HEK293 (cell line): ENCODE results near the gene TMEM132A.

ENCODE experiments used
- CTCF ChIA-PET: fragments of 350-600 bp; formaldehyde crosslinking; extraction: SDS; loops from one replicate; lab custom pipeline; 2021; ENCODE audit warnings: antibody characterized with exemption; lab: Yijun Ruan, JAX
- POLR2A ChIA-PET: fragments of 300-600 bp; formaldehyde crosslinking; extraction: SDS; loops from one replicate; lab custom pipeline; 2020; ENCODE audit warnings: antibody characterized with exemption, inconsistent platforms; lab: Yijun Ruan, JAX
- H3K27ac ChIP-seq: fragments of 200-500 bp; sonication (Bioruptor generic); 2 replicates; pipeline ENCODE4 v1.5.1; 2014; ENCODE audit warnings: low read depth, low read length, control low read depth, inconsistent platforms; ENCODE audit errors: extremely low read depth
- H3K36me3 ChIP-seq, 2 experiments: fragments of 200-500 bp in 1 of 2; sonication (Bioruptor generic) in 1 of 2; 1 replicate in 1 of 2; 2 replicates in 1 of 2; pipeline ENCODE4 v1.5.1; 2014 to 2017; ENCODE audit warnings: inconsistent platforms in 2 of 2, low read length in 2 of 2; ENCODE audit not compliant: control insufficient read depth in 2 of 2, insufficient read depth in 1 of 2
- H3K4me1 ChIP-seq: fragments of 200-500 bp; sonication (Bioruptor generic); 2 replicates; pipeline ENCODE4 v1.5.1; 2014; ENCODE audit warnings: mild to moderate bottlenecking, low read length, inconsistent platforms; ENCODE audit not compliant: control insufficient read depth, insufficient read depth
- H3K4me3 ChIP-seq: 2 replicates; pipeline ENCODE4 v1.5.1; 2011; ENCODE audit warnings: low read depth, mild to moderate bottlenecking, control low read depth, low read length, moderate library complexity
- H3K9me3 ChIP-seq: fragments of 200-500 bp; sonication (Bioruptor generic); 2 replicates; pipeline ENCODE4 v1.5.1; 2014; ENCODE audit warnings: low read depth, low read length, inconsistent platforms; ENCODE audit not compliant: control insufficient read depth, insufficient read depth
- BCL6B ChIP-seq: fragments of 450-650 bp; formaldehyde crosslinking; IDR thresholded peaks from 2 replicates; pipeline ENCODE4 v1.5.1; 2017; ENCODE audit warnings: missing biosample characterization, missing genetic modification characterization
- HOXA7 ChIP-seq: sonication (generic); formaldehyde crosslinking; IDR thresholded peaks from 2 replicates; pipeline ENCODE4 v1.8.1; 2022; ENCODE audit warnings: missing genetic modification reagents, borderline replicate concordance
- KLF1 ChIP-seq: fragments of 450-650 bp; formaldehyde crosslinking; IDR thresholded peaks from 2 replicates; pipeline ENCODE4 v1.5.1; 2016; ENCODE audit warnings: missing biosample characterization, missing genetic modification characterization
- KLF9 ChIP-seq: fragments of 450-650 bp; formaldehyde crosslinking; IDR thresholded peaks from 2 replicates; pipeline ENCODE4 v1.5.1; 2016; ENCODE audit warnings: missing biosample characterization, missing genetic modification characterization, low read depth
- MYNN ChIP-seq: fragments of 450-650 bp; formaldehyde crosslinking; IDR thresholded peaks from 2 replicates; pipeline ENCODE4 v1.5.1; 2016; ENCODE audit warnings: missing biosample characterization, missing genetic modification characterization, borderline replicate concordance
- MZF1 ChIP-seq: fragments of 450-650 bp; formaldehyde crosslinking; IDR thresholded peaks from 2 replicates; pipeline ENCODE4 v1.5.1; 2017; ENCODE audit warnings: missing biosample characterization, missing genetic modification characterization, borderline replicate concordance
- SALL2 ChIP-seq: fragments of 450-650 bp; formaldehyde crosslinking; IDR thresholded peaks from 2 replicates; pipeline ENCODE4 v1.5.0; 2017; ENCODE audit warnings: missing biosample characterization, mild to moderate bottlenecking, missing genetic modification characterization, borderline replicate concordance
- ZNF10 ChIP-seq: fragments of 450-650 bp; formaldehyde crosslinking; IDR thresholded peaks from 2 replicates; pipeline ENCODE4 v1.5.1; 2017; ENCODE audit warnings: missing biosample characterization, missing genetic modification characterization
- ZNF146 ChIP-seq: fragments of 450-650 bp; formaldehyde crosslinking; IDR thresholded peaks from 2 replicates; pipeline ENCODE4 v1.5.1; 2016; ENCODE audit warnings: missing biosample characterization, missing genetic modification characterization
- ZNF174 ChIP-seq: fragments of 450-650 bp; formaldehyde crosslinking; IDR thresholded peaks from 2 replicates; pipeline ENCODE4 v1.5.0; 2017; ENCODE audit warnings: missing biosample characterization, mild to moderate bottlenecking, missing genetic modification characterization
- ZNF175 ChIP-seq: fragments of 450-650 bp; formaldehyde crosslinking; IDR thresholded peaks from 2 replicates; pipeline ENCODE4 v1.5.1; 2016; ENCODE audit warnings: missing biosample characterization, missing genetic modification characterization
- ZNF202 ChIP-seq: fragments of 450-650 bp; formaldehyde crosslinking; IDR thresholded peaks from 2 replicates; pipeline ENCODE4 v1.5.1; 2016; ENCODE audit warnings: missing biosample characterization, missing genetic modification characterization, borderline replicate concordance
- ZNF350 ChIP-seq: fragments of 450-650 bp; formaldehyde crosslinking; IDR thresholded peaks from 2 replicates; pipeline ENCODE4 v1.5.0; 2017; ENCODE audit warnings: missing biosample characterization, mild to moderate bottlenecking, missing genetic modification characterization
- ZNF404 ChIP-seq: fragments of 450-650 bp; formaldehyde crosslinking; IDR thresholded peaks from 2 replicates; pipeline ENCODE4 v1.5.1; 2017; ENCODE audit warnings: missing biosample characterization, missing genetic modification characterization
- ZNF423 ChIP-seq: fragments of 450-650 bp; formaldehyde crosslinking; IDR thresholded peaks from 2 replicates; pipeline ENCODE4 v1.5.1; 2016; ENCODE audit warnings: missing biosample characterization, missing genetic modification characterization
- ZNF426 ChIP-seq: fragments of 450-650 bp; formaldehyde crosslinking; IDR thresholded peaks from 2 replicates; pipeline ENCODE4 v1.5.1; 2017; ENCODE audit warnings: missing biosample characterization, missing genetic modification characterization, mild to moderate bottlenecking, inconsistent platforms, moderate library complexity
- ZNF549 ChIP-seq: fragments of 450-650 bp; IDR thresholded peaks from 2 replicates; pipeline ENCODE4 v1.5.1; 2018; ENCODE audit warnings: missing biosample characterization, missing genetic modification characterization, mild to moderate bottlenecking, inconsistent platforms, moderate library complexity
- ZNF596 ChIP-seq: fragments of 450-650 bp; IDR thresholded peaks from 2 replicates; pipeline ENCODE4 v1.5.0; 2018; ENCODE audit warnings: missing biosample characterization, mild to moderate bottlenecking, missing genetic modification characterization, moderate library complexity
- ZNF704 ChIP-seq: fragments of 450-650 bp; formaldehyde crosslinking; IDR thresholded peaks from 2 replicates; pipeline ENCODE4 v1.5.1; 2016; ENCODE audit warnings: missing biosample characterization, missing genetic modification characterization
- ZSCAN16 ChIP-seq: fragments of 450-650 bp; formaldehyde crosslinking; IDR thresholded peaks from 2 replicates; pipeline ENCODE4 v1.5.1; 2016; ENCODE audit warnings: missing biosample characterization, missing genetic modification characterization
- TF ChIP-seq, protein P1 (sequence below): fragments of 450-650 bp; formaldehyde crosslinking; IDR thresholded peaks from 2 replicates; pipeline ENCODE4 v1.5.1; 2016; ENCODE audit warnings: missing biosample characterization, missing genetic modification characterization, borderline replicate concordance

TMEM132A gene

DNA sequence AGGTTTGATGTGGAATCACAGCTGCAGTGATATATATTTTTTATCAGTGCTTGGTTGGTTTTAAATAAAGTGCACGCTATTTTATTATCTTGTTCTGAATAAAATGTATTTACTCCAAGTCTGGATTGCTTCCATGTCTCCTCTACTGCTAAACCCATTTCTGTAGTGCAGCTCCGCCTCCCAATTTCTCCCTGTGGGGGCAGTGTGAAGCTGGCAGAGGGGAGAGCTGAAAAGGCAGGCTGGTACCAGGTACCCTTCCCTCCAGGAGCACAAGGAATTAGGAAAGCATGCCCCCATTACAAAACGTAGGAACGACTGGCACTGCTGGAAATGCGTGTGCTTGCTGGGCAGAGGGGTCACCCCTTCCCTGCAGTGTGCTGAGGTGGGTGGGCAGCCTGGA lies 934 bp upstream of the TMEM132A start:
- CTCF ChIA-PET: interaction anchor here (0.5 to 1.2 kb wide), 2 partner anchors 93 to 245 kb away, joined by 3 to 5 read pairs; no protein-coding TSS in a partner anchor
- no peak overlapping the region for H3K27ac ChIP-seq
- H3K4me3 ChIP-seq: no peak overlapping the region
- H3K4me1 ChIP-seq: no peaks in the 10 kb centered on the region
- TF ChIP-seq ZNF174 (tag by site-specific recombination): no peak
- TF ChIP-seq BCL6B (tag by site-specific recombination): no peak
- TF ChIP-seq, protein P1, sequence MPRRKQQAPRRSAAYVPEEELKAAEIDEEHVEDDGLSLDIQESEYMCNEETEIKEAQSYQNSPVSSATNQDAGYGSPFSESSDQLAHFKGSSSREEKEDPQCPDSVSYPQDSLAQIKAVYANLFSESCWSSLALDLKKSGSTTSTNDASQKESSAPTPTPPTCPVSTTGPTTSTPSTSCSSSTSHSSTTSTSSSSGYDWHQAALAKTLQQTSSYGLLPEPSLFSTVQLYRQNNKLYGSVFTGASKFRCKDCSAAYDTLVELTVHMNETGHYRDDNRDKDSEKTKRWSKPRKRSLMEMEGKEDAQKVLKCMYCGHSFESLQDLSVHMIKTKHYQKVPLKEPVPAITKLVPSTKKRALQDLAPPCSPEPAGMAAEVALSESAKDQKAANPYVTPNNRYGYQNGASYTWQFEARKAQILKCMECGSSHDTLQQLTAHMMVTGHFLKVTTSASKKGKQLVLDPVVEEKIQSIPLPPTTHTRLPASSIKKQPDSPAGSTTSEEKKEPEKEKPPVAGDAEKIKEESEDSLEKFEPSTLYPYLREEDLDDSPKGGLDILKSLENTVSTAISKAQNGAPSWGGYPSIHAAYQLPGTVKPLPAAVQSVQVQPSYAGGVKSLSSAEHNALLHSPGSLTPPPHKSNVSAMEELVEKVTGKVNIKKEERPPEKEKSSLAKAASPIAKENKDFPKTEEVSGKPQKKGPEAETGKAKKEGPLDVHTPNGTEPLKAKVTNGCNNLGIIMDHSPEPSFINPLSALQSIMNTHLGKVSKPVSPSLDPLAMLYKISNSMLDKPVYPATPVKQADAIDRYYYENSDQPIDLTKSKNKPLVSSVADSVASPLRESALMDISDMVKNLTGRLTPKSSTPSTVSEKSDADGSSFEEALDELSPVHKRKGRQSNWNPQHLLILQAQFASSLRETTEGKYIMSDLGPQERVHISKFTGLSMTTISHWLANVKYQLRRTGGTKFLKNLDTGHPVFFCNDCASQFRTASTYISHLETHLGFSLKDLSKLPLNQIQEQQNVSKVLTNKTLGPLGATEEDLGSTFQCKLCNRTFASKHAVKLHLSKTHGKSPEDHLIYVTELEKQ (tag by site-specific recombination): no peak
- TF ChIP-seq ZNF404 (tag by site-specific recombination): no peak
- no peak for TF ChIP-seq ZNF596 (tag by site-specific recombination)
- TF ChIP-seq ZNF426 (tag by site-specific recombination): no peak
- TF ChIP-seq ZNF146 (tag by site-specific recombination): no peak
- TF ChIP-seq KLF9 (tag by site-specific recombination): no peak
- TF ChIP-seq ZNF704 (tag by site-specific recombination): no peak
- no peak for TF ChIP-seq ZNF423
- TF ChIP-seq ZSCAN16: no peak
- peaks cover 0 to 67% of the 10 kb centered on the region in 2 experiments; a peak in 1 of 3 replicates for H3K36me3 ChIP-seq
- POLR2A ChIA-PET: interaction anchor here (1.2 to 1.7 kb wide), 2 partner anchors 9 to 17 kb away, joined by 4 to 22 read pairs; partner anchors contain the start of genes PRPF19 and TMEM109
- H3K9me3 ChIP-seq: no peaks in the 10 kb centered on the region

- Histone ChIP-seq H3K9me3 (no peaks in the 10 kb centered on the region), H3K4me3 (peak overlapping the region; percentile 5; the same call in 1 of the 2 replicates), H3K27ac (no peak overlapping the region), H3K36me3 (peaks cover 0 to 71% of the 10 kb centered on the region in 2 experiments; a peak in 1 of 3 replicates), H3K4me1 (no peaks in the 10 kb centered on the region)
- no peak for TF ChIP-seq ZNF175 (tag by site-specific recombination)
- no peak for TF ChIP-seq MZF1 (tag by site-specific recombination)
- TF ChIP-seq, protein P1 (tag by site-specific recombination): no peak
- no peak for TF ChIP-seq MYNN (tag by site-specific recombination)
- TF ChIP-seq ZNF202 (tag by site-specific recombination): no peak
- no peak for TF ChIP-seq ZNF10 (tag by site-specific recombination)
- TF ChIP-seq ZNF549 (tag by site-specific recombination): no peak
- no peak for TF ChIP-seq HOXA7 (CRISPR knock-in tag)
- no peak for TF ChIP-seq KLF1 (tag by site-specific recombination)
- TF ChIP-seq SALL2 (tag by site-specific recombination): no peak
- TF ChIP-seq ZNF350 (tag by site-specific recombination): no peak
- CTCF ChIA-PET: interaction anchor here (1.2 kb wide), 1 partner anchor 93 kb away, joined by 3 read pairs; no protein-coding TSS in a partner anchor
- POLR2A ChIA-PET: interaction anchor here (1.2 to 1.7 kb wide), 2 partner anchors 9 to 18 kb away, joined by 4 to 22 read pairs; partner anchors contain the start of genes PRPF19 and TMEM109
These were observed 505 bp upstream of the TMEM132A start for GRCh38 chr11:60923800-60924109.
